Parathyroid adenoma (tissue), 2 donors: ENCODE data around the gene PCDHGA1.
"Not testable (repeated sequence)": the region's sequence is repeated elsewhere in the genome, so short reads cannot be mapped to it uniquely, and the experiment has no call there.

ENCODE experiments used
- H2AFZ ChIP-seq: fragments of 300-600 bp; sonication (generic); one replicate; pipeline ENCODE4 v1.7.0; 2017; ENCODE audit warnings: antibody characterized with exemption, mild to moderate bottlenecking
- H3K27ac ChIP-seq: fragments of 300-600 bp; sonication (generic); one replicate; pipeline ENCODE4 v1.7.0; 2017
- H3K27me3 ChIP-seq: fragments of 300-600 bp; sonication (generic); one replicate; pipeline ENCODE4 v1.7.0; 2017; ENCODE audit warnings: low read length; ENCODE audit not compliant: control insufficient read depth, insufficient read depth
- H3K36me3 ChIP-seq: fragments of 300-600 bp; sonication (generic); one replicate; pipeline ENCODE4 v1.7.0; 2017; ENCODE audit warnings: low read length; ENCODE audit not compliant: control insufficient read depth, insufficient read depth
- H3K4me1 ChIP-seq: fragments of 300-600 bp; sonication (generic); one replicate; pipeline ENCODE4 v1.7.0; 2017; ENCODE audit warnings: control low read depth
- H3K4me2 ChIP-seq: fragments of 300-600 bp; sonication (generic); one replicate; pipeline ENCODE4 v1.7.0; 2017; ENCODE audit warnings: low read length
- H3K4me3 ChIP-seq: fragments of 300-600 bp; sonication (generic); one replicate; pipeline ENCODE4 v1.7.0; 2017; ENCODE audit warnings: low read depth, low read length
- H3K79me2 ChIP-seq: fragments of 300-600 bp; sonication (generic); one replicate; pipeline ENCODE4 v1.7.0; 2017; ENCODE audit warnings: control low read depth
- H3K9ac ChIP-seq: fragments of 300-600 bp; sonication (generic); one replicate; pipeline ENCODE4 v1.7.0; 2017; ENCODE audit warnings: mild to moderate bottlenecking
- H3K9me3 ChIP-seq: fragments of 300-600 bp; sonication (generic); one replicate; pipeline ENCODE4 v1.7.0; 2017; ENCODE audit warnings: low read length; ENCODE audit not compliant: control insufficient read depth
- TF ChIP-seq, protein P1 (sequence below): fragments of 300-600 bp; sonication (generic); IDR thresholded peaks from one replicate; pipeline ENCODE4 v1.7.0; 2017; ENCODE audit warnings: antibody characterized with exemption, mild to moderate bottlenecking
- donor health status: primary hyperparathyroidism.

Gene PCDHGA1

DNA sequence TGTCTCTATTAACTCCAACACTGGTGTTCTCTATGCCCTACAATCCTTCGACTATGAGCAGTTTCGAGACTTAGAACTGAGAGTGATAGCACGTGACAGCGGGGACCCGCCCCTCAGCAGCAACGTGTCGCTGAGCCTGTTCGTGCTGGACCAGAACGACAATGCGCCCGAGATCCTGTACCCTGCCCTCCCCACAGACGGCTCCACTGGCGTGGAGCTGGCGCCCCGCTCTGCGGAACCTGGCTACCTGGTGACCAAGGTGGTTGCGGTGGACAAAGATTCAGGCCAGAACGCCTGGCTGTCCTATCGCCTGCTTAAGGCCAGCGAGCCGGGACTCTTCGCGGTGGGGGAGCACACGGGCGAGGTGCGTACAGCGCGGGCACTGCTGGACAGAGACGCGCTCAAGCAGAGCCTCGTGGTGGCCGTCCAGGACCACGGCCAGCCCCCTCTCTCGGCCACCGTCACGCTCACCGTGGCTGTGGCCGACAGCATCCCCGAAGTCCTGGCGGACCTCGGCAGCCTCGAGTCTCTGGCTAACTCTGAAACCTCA, 92.5 kb downstream of the PCDHGA1 start:
- no peak overlapping the region for H3K27ac ChIP-seq
- H3K27me3 ChIP-seq = no peaks in the 10 kb centered on the region
- peaks cover 21% of the 10 kb centered on the region for H3K9me3 ChIP-seq
- H2AFZ ChIP-seq = no peak overlapping the region
- no peak overlapping the region for H3K4me2 ChIP-seq
- no peaks in the 10 kb centered on the region for H3K4me1 ChIP-seq
- no peak overlapping the region for H3K9ac ChIP-seq
- no peak overlapping the region for H3K4me3 ChIP-seq
- TF ChIP-seq, protein P1, sequence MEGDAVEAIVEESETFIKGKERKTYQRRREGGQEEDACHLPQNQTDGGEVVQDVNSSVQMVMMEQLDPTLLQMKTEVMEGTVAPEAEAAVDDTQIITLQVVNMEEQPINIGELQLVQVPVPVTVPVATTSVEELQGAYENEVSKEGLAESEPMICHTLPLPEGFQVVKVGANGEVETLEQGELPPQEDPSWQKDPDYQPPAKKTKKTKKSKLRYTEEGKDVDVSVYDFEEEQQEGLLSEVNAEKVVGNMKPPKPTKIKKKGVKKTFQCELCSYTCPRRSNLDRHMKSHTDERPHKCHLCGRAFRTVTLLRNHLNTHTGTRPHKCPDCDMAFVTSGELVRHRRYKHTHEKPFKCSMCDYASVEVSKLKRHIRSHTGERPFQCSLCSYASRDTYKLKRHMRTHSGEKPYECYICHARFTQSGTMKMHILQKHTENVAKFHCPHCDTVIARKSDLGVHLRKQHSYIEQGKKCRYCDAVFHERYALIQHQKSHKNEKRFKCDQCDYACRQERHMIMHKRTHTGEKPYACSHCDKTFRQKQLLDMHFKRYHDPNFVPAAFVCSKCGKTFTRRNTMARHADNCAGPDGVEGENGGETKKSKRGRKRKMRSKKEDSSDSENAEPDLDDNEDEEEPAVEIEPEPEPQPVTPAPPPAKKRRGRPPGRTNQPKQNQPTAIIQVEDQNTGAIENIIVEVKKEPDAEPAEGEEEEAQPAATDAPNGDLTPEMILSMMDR = no peak
- H3K36me3 ChIP-seq = peaks cover 20% of the 10 kb centered on the region
- H3K79me2 ChIP-seq = no peaks in the 10 kb centered on the region

DNA sequence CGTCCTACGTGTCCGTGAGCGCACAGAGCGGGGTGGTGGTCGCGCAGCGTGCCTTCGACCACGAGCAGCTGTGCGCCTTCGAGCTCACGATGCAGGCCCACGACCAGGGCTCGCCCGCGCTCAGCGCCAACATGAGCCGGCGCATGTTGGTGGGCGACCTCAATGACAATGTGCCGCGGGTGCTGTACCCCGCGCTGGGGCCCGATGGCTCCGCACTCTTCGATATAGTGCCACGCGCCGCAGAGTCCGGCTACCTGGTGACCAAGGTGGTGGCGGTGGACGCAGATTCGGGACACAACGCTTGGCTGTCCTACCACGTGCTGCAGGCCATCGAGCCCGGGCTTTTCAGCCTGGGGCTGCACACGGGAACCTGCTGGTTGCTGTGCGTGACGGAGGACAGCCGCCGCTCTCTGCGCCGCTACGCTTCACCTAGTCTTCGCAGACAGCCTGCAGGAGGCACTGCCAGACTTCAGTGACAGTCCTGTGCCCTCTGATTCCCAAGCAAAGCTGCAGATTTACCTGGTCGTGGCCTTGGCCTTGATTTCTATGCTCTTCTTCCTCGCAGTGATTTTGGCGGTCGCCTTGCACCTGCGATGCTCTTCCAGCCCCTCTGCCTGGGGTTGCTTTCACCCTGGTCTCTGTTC, 97.6 kb downstream of the PCDHGA1 start:
- Histone ChIP-seq H2AFZ (no peak overlapping the region), H3K36me3 (peaks cover 8% of the 10 kb centered on the region), H3K4me3 (no peak overlapping the region), H3K9me3 (peaks cover 9% of the 10 kb centered on the region), H3K27me3 (no peaks in the 10 kb centered on the region), H3K27ac (no peak overlapping the region), H3K9ac (no peak overlapping the region), H3K4me1 (no peaks in the 10 kb centered on the region), H3K4me2 (no peak overlapping the region), H3K79me2 (peaks cover 5% of the 10 kb centered on the region)
- TF ChIP-seq, protein P1 = no peak

DNA sequence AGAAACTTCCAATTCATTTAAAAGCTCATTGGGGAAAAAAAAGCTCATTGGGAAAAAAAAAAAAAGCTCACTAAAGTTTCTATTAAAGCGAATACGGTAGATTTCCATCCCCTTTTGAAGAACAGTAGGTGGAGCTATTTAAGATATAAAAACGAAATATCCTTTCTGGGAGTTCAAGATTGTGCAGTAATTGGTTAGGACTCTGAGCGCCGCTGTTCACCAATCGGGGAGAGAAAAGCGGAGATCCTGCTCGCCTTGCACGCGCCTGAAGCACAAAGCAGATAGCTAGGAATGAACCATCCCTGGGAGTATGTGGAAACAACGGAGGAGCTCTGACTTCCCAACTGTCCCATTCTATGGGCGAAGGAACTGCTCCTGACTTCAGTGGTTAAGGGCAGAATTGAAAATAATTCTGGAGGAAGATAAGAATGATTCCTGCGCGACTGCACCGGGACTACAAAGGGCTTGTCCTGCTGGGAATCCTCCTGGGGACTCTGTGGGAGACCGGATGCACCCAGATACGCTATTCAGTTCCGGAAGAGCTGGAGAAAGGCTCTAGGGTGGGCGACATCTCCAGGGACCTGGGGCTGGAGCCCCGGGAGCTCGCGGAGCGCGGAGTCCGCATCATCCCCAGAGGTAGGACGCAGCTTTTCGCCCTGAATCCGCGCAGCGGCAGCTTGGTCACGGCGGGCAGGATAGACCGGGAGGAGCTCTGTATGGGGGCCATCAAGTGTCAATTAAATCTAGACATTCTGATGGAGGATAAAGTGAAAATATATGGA, 100.2 kb downstream of the PCDHGA1 start, which contains the start of gene PCDHGA12:
TSS of gene PCDHGA12 (plus strand) at position 176 of the 782 bp plus-strand sequence. CDS start at position 429, 253 bp downstream.
- TF ChIP-seq, protein P1 = peak; percentile 15
- Histone ChIP-seq H3K36me3 (peaks cover 1% of the 10 kb centered on the region), H3K9me3 (peaks cover 5% of the 10 kb centered on the region), H3K4me3 (no peak within 1 kb of the TSS), H2AFZ (no peak within 1 kb of the TSS), H3K4me1 (no peaks in the 10 kb centered on the region), H3K9ac (no peak within 1 kb of the TSS), H3K79me2 (peaks cover 5% of the 10 kb centered on the region), H3K27ac (no peak within 1 kb of the TSS), H3K4me2 (peak within 1 kb of the TSS; percentile 18), H3K27me3 (no peaks in the 10 kb centered on the region)

DNA sequence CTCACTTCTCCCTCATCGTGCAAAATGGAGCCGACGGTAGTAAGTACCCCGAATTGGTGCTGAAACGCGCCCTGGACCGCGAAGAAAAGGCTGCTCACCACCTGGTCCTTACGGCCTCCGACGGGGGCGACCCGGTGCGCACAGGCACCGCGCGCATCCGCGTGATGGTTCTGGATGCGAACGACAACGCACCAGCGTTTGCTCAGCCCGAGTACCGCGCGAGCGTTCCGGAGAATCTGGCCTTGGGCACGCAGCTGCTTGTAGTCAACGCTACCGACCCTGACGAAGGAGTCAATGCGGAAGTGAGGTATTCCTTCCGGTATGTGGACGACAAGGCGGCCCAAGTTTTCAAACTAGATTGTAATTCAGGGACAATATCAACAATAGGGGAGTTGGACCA, 101.0 kb downstream of the PCDHGA1 start:
- H3K9me3 ChIP-seq = peaks cover 3% of the 10 kb centered on the region
- TF ChIP-seq, protein P1 = no peak
- H3K36me3 ChIP-seq = no peaks in the 10 kb centered on the region
- peaks cover 5% of the 10 kb centered on the region for H3K79me2 ChIP-seq
- H2AFZ ChIP-seq = no peak overlapping the region
- H3K27ac ChIP-seq = no peak overlapping the region
- no peak overlapping the region for H3K4me3 ChIP-seq
- no peak overlapping the region for H3K4me2 ChIP-seq
- no peaks in the 10 kb centered on the region for H3K4me1 ChIP-seq
- no peak overlapping the region for H3K9ac ChIP-seq
- H3K27me3 ChIP-seq = no peaks in the 10 kb centered on the region

DNA sequence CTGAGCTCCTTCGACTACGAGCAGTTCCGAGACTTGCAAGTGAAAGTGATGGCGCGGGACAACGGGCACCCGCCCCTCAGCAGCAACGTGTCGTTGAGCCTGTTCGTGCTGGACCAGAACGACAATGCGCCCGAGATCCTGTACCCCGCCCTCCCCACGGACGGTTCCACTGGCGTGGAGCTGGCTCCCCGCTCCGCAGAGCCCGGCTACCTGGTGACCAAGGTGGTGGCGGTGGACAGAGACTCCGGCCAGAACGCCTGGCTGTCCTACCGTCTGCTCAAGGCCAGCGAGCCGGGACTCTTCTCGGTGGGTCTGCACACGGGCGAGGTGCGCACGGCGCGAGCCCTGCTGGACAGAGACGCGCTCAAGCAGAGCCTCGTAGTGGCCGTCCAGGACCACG, 102.0 kb downstream of the PCDHGA1 start:
- H3K27ac ChIP-seq, H3K9me3 ChIP-seq, H3K4me3 ChIP-seq: not testable (repeated sequence)

DNA sequence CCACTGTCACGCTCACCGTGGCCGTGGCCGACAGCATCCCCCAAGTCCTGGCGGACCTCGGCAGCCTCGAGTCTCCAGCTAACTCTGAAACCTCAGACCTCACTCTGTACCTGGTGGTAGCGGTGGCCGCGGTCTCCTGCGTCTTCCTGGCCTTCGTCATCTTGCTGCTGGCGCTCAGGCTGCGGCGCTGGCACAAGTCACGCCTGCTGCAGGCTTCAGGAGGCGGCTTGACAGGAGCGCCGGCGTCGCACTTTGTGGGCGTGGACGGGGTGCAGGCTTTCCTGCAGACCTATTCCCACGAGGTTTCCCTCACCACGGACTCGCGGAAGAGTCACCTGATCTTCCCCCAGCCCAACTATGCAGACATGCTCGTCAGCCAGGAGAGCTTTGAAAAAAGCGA, 102.4 kb downstream of the PCDHGA1 start:
- not testable (repeated sequence) for H3K79me2 ChIP-seq, H2AFZ ChIP-seq, H3K4me3 ChIP-seq, H3K4me1 ChIP-seq, H3K9ac ChIP-seq, H3K4me2 ChIP-seq, H3K36me3 ChIP-seq, H3K27ac ChIP-seq, H3K27me3 ChIP-seq, H3K9me3 ChIP-seq

More for the DNA sequence above, 102.0 kb downstream of the PCDHGA1 start:
- not testable (repeated sequence) for H3K79me2 ChIP-seq, H3K36me3 ChIP-seq, H3K27me3 ChIP-seq, H3K4me1 ChIP-seq, H3K4me2 ChIP-seq, H3K9ac ChIP-seq, H2AFZ ChIP-seq
